ENCODE measurements around the gene ATG16L1.

DNA sequence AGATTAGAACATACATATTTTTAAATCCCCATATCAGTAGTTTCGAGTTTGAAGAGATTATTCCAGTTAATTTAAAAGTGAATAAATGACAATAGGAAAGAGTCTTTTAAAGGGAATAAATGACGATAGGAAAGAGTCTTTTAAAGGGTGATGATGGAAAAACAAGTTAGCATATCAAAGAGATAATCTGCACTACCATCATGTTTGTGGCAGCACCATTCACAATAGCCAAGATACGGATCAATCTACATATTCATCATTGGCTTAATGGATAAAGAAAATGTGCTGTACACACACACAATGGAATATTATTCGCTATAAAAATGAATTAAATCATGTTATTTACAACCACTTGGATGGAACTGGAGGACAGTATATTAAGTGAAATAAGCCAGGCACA is 15.0 kb downstream of the ATG16L1 start:
- TF ChIP-seq EZH2 (IDR thresholded peaks at IDR 0.05; ENCODE audit: low read depth, unreplicated experiment): no peak
- TF ChIP-seq EZH2phosphoT487 (IDR thresholded peaks at IDR 0.05; ENCODE audit: unreplicated experiment): no peak
- TF ChIP-seq, protein P1, sequence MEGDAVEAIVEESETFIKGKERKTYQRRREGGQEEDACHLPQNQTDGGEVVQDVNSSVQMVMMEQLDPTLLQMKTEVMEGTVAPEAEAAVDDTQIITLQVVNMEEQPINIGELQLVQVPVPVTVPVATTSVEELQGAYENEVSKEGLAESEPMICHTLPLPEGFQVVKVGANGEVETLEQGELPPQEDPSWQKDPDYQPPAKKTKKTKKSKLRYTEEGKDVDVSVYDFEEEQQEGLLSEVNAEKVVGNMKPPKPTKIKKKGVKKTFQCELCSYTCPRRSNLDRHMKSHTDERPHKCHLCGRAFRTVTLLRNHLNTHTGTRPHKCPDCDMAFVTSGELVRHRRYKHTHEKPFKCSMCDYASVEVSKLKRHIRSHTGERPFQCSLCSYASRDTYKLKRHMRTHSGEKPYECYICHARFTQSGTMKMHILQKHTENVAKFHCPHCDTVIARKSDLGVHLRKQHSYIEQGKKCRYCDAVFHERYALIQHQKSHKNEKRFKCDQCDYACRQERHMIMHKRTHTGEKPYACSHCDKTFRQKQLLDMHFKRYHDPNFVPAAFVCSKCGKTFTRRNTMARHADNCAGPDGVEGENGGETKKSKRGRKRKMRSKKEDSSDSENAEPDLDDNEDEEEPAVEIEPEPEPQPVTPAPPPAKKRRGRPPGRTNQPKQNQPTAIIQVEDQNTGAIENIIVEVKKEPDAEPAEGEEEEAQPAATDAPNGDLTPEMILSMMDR (conservative IDR thresholded peaks at IDR 0.05; ENCODE audit: low read depth in 2 of 2): no peak
- no peak for TF ChIP-seq POLR2AphosphoS5 (IDR thresholded peaks at IDR 0.05; ENCODE audit: low read depth)
- TF ChIP-seq CREB1 (CRISPR knock-in tag; IDR thresholded peaks at IDR 0.05; ENCODE audit: low read depth): no peak
- TF ChIP-seq, protein P2, sequence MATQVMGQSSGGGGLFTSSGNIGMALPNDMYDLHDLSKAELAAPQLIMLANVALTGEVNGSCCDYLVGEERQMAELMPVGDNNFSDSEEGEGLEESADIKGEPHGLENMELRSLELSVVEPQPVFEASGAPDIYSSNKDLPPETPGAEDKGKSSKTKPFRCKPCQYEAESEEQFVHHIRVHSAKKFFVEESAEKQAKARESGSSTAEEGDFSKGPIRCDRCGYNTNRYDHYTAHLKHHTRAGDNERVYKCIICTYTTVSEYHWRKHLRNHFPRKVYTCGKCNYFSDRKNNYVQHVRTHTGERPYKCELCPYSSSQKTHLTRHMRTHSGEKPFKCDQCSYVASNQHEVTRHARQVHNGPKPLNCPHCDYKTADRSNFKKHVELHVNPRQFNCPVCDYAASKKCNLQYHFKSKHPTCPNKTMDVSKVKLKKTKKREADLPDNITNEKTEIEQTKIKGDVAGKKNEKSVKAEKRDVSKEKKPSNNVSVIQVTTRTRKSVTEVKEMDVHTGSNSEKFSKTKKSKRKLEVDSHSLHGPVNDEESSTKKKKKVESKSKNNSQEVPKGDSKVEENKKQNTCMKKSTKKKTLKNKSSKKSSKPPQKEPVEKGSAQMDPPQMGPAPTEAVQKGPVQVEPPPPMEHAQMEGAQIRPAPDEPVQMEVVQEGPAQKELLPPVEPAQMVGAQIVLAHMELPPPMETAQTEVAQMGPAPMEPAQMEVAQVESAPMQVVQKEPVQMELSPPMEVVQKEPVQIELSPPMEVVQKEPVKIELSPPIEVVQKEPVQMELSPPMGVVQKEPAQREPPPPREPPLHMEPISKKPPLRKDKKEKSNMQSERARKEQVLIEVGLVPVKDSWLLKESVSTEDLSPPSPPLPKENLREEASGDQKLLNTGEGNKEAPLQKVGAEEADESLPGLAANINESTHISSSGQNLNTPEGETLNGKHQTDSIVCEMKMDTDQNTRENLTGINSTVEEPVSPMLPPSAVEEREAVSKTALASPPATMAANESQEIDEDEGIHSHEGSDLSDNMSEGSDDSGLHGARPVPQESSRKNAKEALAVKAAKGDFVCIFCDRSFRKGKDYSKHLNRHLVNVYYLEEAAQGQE (IDR thresholded peaks at IDR 0.05; ENCODE audit: unreplicated experiment): no peak
- TF ChIP-seq ZNF331 (CRISPR knock-in tag; IDR thresholded peaks at IDR 0.05; ENCODE audit: low read depth): no peak
